HCT116 (cell line): ENCODE measurements around the gene RAC2.

Experiments used
- EZH2 ChIP-seq: fragments of 200-600 bp; sonication (generic); IDR thresholded peaks from 2 replicates; pipeline ENCODE4 v1.6.1; 2017; ENCODE audit warnings: antibody characterized with exemption, mixed run types
- POLR2A ChIP-seq: IDR thresholded peaks from 2 replicates; pipeline ENCODE4 v1.7.0; 2011; ENCODE audit warnings: borderline replicate concordance; ENCODE audit not compliant: insufficient read depth, insufficient read length; ENCODE audit errors: extremely low read depth
- SIN3A ChIP-seq: IDR thresholded peaks from 2 replicates; pipeline ENCODE4 v1.6.1; 2012; ENCODE audit warnings: low read depth
- SP1 ChIP-seq: IDR thresholded peaks from 2 replicates; pipeline ENCODE4 v1.6.1; 2012; ENCODE audit warnings: low read depth
- TCF7L2 ChIP-seq: IDR thresholded peaks from 2 replicates; pipeline ENCODE4 v1.7.0; 2011; ENCODE audit warnings: borderline replicate concordance, inconsistent platforms; ENCODE audit not compliant: insufficient read depth, insufficient read length; ENCODE audit errors: extremely low read depth
- ZBTB33 ChIP-seq: IDR thresholded peaks from 2 replicates; pipeline ENCODE4 v1.6.1; 2011; ENCODE audit warnings: mild to moderate bottlenecking, low read length, moderate library complexity; ENCODE audit not compliant: insufficient replicate concordance; ENCODE audit errors: extremely low read depth
- TF ChIP-seq, protein P1 (sequence below), 3 experiments: fragments of 200-600 bp in 1 of 3; sonication (generic) in 1 of 3; IDR thresholded peaks in 2 of 3; conservative IDR thresholded peaks in 1 of 3; 2 replicates each; pipeline ENCODE4 v1.5.1; 2012 to 2017; ENCODE audit warnings: low read depth in 2 of 3, low read length in 2 of 3, antibody characterized with exemption in 1 of 3, borderline replicate concordance in 1 of 3, control low read depth in 1 of 3, mild to moderate bottlenecking in 1 of 3, mixed read lengths in 1 of 3, mixed run types in 1 of 3, moderate library complexity in 1 of 3; ENCODE audit not compliant: insufficient read depth in 1 of 3

DNA sequence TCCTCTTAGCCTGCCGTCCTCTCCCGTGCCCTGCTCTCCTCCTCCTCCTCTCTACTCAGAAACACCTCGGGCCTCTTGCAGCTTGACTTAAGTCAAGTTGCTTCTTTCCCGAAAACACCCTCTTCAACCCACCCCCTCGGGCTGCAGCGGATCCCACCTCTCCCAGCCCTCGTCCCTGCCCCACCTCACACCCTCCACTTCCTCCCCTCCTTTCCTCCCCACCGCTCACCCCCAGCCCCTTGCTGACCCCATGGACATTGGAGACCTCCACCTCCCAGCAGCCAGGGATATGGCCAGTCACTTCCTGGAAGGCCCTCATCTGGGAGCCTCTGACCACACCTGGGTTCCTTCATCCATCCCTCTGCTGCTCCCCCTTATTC, 29.8 kb upstream of the RAC2 start:
- TF ChIP-seq ZBTB33 (no peak), TCF7L2 (no peak), SP1 (no peak), SIN3A (no peak), EZH2 (no peak), POLR2A (no peak)
- TF ChIP-seq, protein P1, sequence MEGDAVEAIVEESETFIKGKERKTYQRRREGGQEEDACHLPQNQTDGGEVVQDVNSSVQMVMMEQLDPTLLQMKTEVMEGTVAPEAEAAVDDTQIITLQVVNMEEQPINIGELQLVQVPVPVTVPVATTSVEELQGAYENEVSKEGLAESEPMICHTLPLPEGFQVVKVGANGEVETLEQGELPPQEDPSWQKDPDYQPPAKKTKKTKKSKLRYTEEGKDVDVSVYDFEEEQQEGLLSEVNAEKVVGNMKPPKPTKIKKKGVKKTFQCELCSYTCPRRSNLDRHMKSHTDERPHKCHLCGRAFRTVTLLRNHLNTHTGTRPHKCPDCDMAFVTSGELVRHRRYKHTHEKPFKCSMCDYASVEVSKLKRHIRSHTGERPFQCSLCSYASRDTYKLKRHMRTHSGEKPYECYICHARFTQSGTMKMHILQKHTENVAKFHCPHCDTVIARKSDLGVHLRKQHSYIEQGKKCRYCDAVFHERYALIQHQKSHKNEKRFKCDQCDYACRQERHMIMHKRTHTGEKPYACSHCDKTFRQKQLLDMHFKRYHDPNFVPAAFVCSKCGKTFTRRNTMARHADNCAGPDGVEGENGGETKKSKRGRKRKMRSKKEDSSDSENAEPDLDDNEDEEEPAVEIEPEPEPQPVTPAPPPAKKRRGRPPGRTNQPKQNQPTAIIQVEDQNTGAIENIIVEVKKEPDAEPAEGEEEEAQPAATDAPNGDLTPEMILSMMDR (IDR thresholded peaks at IDR 0.05 in 2 of 3, conservative IDR thresholded peaks at IDR 0.05 in 1 of 3; ENCODE audit: borderline replicate concordance in 1 of 3, insufficient read depth in 1 of 3, low read depth in 2 of 3, low read length in 2 of 3): no peak
